Stimulated activated CD8-positive, alpha-beta memory T cell treated with anti-CD3 and anti-CD28 coated beads, Interleukin-2, amount 100 ng/mL, for 48 hours (primary cell): ENCODE data around the gene OASL.
A peak's percentile ranks its signal among the peaks of the same experiment; 100 is the strongest.
"Not testable (repeated sequence)": the region's sequence is repeated elsewhere in the genome, so short reads cannot be mapped to it uniquely, and the experiment has no call there.

ENCODE experiments used
- DNase-seq, 2 donors: peaks; one replicate each; pipeline ENCODE4 v3.0.0-alpha.2; 2020; ENCODE audit warnings: low read depth in 2 of 2

OASL gene

DNA sequence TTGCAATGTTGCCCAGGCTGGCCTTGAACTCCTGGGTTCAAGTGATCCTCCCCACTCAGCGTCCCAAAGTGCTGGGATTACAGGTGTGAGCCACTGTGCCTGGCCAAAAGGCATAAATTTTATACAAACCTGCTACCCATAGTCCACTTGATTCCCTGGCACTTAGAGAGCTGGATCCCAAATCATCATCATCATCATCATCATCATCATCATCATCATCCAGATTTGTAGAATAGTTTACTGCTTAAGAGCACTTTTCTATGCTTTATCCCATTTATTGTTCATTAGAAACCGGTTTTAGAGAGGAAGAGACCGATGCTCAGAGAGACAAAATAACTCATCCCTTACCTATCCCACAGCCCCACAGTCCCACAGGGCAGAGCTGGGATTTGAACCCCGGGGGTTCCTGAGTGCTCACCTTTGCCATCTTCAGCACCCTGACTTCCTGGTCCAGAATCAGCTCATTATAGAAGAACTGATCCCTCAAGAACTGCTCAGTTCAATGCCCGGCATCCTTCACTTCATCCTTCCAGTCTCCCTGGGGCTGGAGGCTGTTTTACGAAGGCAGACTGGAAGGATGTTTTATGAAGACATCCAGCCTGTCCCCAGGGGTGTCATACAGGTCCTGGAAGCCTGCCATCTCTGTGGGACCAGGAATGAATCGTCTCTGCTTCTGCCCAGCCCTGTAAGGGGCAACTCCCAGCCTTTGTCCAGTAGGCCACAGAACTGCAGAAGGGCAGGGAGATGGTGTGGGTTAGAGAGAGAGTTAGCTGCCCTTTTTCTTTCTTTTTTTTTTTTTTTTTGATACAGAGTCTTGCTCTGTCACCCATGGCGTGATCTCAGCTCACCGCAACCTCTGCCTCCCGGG, 20.2 kb upstream of the OASL start:
- DNase-seq, result no peak

DNA sequence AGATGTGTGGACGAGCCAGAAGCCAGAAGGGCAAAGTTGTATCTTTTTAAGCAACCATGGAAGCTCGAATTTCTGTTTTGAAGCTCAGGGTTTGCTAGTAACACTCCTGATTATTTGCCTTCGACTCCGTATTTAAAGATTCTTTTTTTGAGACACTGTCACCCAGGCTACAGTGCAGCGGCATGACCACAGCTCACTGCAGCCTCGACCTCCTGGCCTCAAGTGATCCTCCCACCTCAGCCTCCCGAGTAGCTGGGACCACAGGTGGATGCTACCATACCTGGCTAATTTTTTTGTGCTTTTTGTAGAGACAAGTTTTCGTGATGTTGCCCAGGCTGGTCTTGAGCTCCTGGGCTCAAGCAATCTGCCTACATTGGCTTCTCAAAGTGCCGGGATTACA, 18.7 kb upstream of the OASL start:
- no peak for DNase-seq

DNA sequence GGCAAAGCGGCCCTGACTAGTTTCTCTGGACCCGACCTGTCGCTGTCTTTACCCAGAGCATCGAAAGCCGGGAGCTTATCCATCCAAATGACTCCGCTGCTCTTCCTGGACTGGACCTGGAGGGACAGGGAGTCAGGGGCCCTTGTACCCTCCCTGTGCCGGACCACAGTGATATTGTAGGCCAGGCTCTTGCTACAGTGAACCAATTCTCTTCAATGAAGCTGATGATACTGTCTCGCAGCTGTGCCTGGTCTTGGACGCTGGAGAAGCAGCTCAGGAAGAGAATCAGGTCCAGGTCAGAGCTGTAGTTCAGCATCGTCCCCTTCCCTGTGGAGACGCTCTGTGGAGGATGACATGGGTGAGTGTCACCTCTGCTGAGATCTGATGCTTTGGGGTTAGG, 14.7 kb upstream of the OASL start:
- no peak for DNase-seq

DNA sequence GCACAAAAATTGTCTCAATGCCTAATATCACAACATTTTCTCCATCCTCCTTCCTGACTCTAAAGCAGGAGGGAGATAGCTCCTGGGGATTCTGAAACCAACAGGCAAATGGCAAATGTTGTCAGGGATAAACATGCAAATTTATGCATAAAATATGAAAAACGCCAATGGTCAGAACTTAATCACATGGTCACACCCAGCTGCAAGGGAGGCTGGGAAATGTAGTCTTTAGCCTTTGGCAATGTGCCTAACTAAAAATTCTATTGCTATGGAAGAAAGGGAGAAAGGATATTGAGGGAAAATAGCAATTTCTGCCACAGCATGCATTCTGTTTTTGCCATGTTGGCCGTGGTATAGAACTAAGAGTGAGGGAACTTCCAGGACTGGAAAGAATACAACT, 11.7 kb upstream of the OASL start:
- DNase-seq, result no peak

GRCh38 chr12:121048442-121048841, 9.4 kb upstream of the OASL start:
- no peak for DNase-seq

GRCh38 chr12:121047400-121047799, 8.4 kb upstream of the OASL start:
- not testable (repeated sequence) for DNase-seq

DNA sequence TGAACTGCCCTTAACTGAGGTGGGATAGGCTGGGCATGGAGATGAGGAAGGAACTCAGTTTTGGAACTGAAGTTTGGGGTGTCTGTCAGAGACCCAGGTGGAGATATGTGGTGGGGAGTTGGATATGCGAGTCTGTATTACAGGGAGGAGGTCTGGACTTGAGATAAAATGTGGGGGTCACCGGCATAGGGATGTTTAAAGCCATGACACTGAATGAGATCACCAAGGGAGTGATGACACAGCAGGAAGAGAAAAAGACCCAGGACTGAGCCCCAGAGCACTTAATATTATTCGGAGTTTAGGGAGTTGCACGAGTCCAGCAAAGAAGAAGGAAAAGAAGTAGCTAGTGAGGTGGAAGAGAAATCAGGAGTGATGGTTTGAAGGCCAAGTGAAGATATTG, 4.0 kb upstream of the OASL start:
- no peak for DNase-seq

DNA sequence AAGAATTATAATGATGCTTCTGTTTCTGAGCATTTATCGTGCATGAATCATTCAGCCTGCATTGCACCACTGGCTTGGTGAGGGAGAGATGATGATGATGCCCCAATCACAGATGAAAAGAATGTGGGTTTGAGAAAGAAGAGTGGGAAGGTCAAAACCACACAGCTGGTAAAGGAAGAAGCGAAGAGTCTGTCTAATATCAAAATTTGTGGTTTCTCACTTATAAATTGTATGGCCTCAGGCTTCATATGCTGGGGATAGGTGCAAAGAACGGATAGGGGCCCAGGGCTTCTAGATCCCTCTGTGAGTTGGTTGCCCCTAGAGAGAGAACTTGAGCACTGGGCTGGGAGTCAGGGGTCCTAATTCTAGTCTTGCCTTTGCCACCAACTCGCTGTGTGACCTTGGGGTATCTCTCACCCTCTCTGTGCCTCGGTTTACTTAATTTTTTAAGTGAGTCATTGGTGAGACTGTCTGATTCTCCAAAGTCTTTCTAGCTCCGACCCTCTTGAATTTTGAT, 2.2 kb downstream of the OASL start:
- DNase-seq, result no peak

DNA sequence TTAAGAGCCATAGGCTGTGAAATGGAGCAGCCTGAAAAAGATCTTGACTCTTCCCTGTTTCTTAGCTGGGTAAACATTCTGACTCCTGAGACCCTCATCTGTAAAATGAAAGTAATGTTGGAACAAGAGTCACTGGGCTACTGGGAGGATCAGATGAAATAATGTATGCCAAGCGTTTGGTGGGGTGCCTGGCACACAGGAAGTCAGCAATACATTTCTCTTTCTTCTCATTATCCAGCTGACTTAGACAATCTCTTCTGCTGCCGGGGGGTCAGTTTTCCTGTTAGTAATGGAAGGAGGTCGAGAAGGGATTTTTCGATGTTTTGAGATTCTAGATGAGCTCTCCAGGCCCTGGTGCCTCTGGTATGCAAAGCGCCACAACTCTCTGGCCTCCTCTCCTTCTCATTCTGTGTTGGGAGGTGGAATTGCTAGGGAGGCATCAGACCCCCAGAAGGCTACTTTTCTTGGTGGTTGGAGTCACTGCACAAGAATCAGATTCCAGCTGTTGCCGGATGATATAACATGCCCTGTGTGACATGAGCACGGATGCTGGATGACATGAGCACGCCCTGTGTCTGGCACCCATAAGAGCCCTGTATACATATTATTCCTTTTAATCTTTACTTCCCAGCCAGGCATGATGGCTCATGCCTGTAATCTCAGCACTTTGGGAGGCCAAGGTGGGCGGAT, 4.3 kb downstream of the OASL start:
- DNase-seq, result no peak

- DNase-seq, result peak in 1 of 2 donors; percentile 23
Observed at GRCh38 chr12:121033625-121034349, 5.3 kb downstream of the OASL start.

DNA sequence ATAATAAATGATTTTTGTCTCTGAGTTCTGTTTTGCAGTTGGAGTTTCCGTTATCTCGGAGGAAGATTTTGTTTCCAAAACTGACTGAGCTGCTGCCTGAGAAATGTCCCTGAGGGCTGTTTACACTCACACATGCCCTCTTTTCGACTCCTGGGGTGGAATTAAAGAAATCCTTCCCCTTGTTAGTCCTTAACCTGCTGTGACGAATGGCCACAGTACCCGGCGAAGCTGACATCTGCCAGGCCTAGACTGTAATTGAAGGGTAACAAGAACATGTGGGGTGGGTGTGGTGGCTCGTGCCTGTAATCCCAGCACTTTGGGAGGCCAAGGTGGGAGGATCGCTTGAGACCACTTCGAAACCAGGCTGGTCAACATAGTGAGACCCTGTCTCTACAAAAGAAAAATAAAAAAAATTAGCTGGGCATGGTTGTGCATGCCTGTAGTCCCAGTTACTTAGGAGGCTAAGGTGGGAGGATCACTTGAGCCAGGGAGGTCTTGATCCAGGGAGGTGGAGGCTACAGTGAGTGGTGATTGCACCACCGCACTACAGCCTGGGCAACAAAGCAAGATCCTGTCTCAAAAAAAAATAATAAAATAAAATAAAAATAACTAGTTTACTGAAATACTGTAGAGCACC, 8.4 kb downstream of the OASL start:
- no peak for DNase-seq

GRCh38 chr12:121026274-121027045, 12.6 kb downstream of the OASL start:
- no peak for DNase-seq

DNA sequence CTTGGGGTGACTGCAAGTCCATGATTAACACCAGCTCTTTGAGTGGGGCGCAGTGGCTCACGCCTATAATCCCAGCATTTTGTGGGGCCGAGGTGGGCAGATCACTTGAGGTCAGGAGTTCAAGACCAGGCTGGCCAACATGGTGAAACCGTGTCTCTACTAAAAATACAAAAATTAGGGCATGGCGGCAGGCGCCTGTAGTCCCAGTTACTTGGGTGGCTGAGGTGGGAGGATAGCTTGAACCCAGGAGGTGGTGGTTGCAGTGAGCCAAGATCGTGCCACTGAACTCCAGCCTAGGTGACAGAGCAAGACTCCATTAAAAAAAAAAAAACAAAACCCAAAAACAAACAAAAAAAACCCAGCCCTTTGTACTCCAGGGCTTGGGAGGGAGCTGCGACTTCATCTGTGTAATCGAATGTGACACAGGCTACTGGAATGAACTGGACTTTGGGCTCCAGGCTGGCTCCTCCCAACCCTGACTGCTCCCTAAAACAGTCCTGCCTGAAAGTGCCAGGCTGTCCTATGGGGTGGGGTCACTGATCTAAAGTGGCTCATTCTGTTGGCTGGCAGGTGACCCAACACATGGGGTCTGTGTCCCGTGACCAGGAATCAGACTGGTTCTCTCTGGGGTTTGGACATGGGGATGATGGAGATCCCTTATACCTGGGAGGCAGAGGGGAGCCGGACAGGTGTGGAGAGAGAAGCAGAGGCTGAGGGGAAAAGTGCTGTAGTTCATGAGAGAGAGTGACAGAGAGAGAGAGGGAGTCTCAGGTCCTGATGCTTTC, 13.4 kb downstream of the OASL start:
- no peak for DNase-seq

DNA sequence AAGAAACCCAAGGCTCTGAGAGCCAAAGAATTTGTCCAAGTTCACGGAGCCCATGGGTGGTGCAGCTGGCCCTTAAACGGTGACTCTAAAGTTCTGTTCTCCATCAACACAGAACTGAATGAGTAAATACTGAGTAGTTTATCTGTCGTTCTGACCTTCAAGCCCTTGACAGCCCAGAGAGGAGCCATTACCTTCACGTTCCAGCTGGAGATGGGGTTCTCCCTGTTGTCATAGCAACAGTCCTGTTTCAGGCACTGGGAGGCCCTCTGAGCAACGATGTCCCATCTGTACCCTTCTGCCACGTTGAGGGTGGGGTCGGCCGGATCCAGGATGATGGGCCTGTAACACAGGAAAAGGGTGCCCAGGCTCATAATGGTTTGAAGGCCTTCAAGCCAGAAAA, 15.2 kb downstream of the OASL start:
- no peak for DNase-seq

GRCh38 chr12:121022713-121023112, 16.3 kb downstream of the OASL start:
- no peak for DNase-seq

- DNase-seq, result no peak
Observed at GRCh38 chr12:121021754-121022153, 17.3 kb downstream of the OASL start.

GRCh38 chr12:121018860-121019617, 20.0 kb downstream of the OASL start:
- DNase-seq, result no peak

- DNase-seq, result no peak
Observed at GRCh38 chr12:121017966-121018491, 21.0 kb downstream of the OASL start.
